Measurements from ENCODE around the gene ADNP. TPM values are rescaled to one million over a fixed set of nuclear protein-coding genes. Genes with fewer than 3 reads are reported as not detected.

Gene ADNP
- total RNA-seq, 1 donor from 2014 or later = 75.4 TPM

GRCh38 chr20:50969435-50969834 lies 38.2 kb upstream of the ADNP start:
- H3K4me3 Mint-ChIP-seq = no peak overlapping the region
- no peak for TF ChIP-seq EZH2phosphoT487 (IDR thresholded peaks at IDR 0.05)
- TF ChIP-seq EZH2 (IDR thresholded peaks at IDR 0.05) = no peak
- TF ChIP-seq CTCF (IDR thresholded peaks at IDR 0.05) = no peak
- no peaks in the 10 kb centered on the region for H3K79me2 ChIP-seq (ENCODE audit: low read depth)
- no peak overlapping the region for H3K27ac ChIP-seq
- H3K9me3 ChIP-seq (ENCODE audit: low read depth) = no peaks in the 10 kb centered on the region
- no peaks in the 10 kb centered on the region for H4K20me1 ChIP-seq (ENCODE audit: low read depth)
- H3K9me3 Mint-ChIP-seq = no peaks in the 10 kb centered on the region
- H3K9ac ChIP-seq = no peak overlapping the region
- H3K27ac Mint-ChIP-seq = no peak overlapping the region
- no peaks in the 10 kb centered on the region for H3K36me3 ChIP-seq
- no peak overlapping the region for H3K4me2 ChIP-seq
- H3K27me3 ChIP-seq = peaks cover 3% of the 10 kb centered on the region
- no peak for DNase-seq (ENCODE audit: low spot score)
- peaks cover 15% of the 10 kb centered on the region for H3K27me3 Mint-ChIP-seq (ENCODE audit: insufficient read depth, low read depth)
- H3K4me1 Mint-ChIP-seq = peaks cover 28% of the 10 kb centered on the region
- H3F3A ChIP-seq (ENCODE audit: low read depth) = peaks cover 25% of the 10 kb centered on the region
- no peak overlapping the region for H2AFZ ChIP-seq (replicated peaks)
- H3K4me3 ChIP-seq = no peak overlapping the region
- H3K4me1 ChIP-seq = peaks cover 29% of the 10 kb centered on the region
- H3K36me3 Mint-ChIP-seq = no peaks in the 10 kb centered on the region

GRCh38 chr20:50968289-50968688 lies 37.1 kb upstream of the ADNP start:
- Histone ChIP-seq H4K20me1 (ENCODE audit: low read depth) (no peaks in the 10 kb centered on the region), H3K4me2 (peak overlapping the region; percentile 73), H3K4me1 (peaks cover 29% of the 10 kb centered on the region), H3F3A (ENCODE audit: low read depth) (peaks cover 25% of the 10 kb centered on the region), H2AFZ (replicated peaks) (no peak overlapping the region), H3K27ac (peak overlapping the region; percentile 39), H3K9ac (no peak overlapping the region), H3K79me2 (ENCODE audit: low read depth) (no peaks in the 10 kb centered on the region), H3K4me3 (peak overlapping the region; percentile 29), H3K9me3 (ENCODE audit: low read depth) (no peaks in the 10 kb centered on the region), H3K27me3 (peaks cover 3% of the 10 kb centered on the region), H3K36me3 (no peaks in the 10 kb centered on the region)
- H3K9me3 Mint-ChIP-seq = no peaks in the 10 kb centered on the region
- H3K27ac Mint-ChIP-seq = peak overlapping the region; percentile 40
- peak; percentile 24 for DNase-seq (ENCODE audit: low spot score)
- H3K4me3 Mint-ChIP-seq = peak overlapping the region; percentile 33
- H3K4me1 Mint-ChIP-seq = peaks cover 28% of the 10 kb centered on the region
- peaks cover 15% of the 10 kb centered on the region for H3K27me3 Mint-ChIP-seq (ENCODE audit: insufficient read depth, low read depth)
- H3K36me3 Mint-ChIP-seq = no peaks in the 10 kb centered on the region
- TF ChIP-seq CTCF (IDR thresholded peaks at IDR 0.05) (no peak), EZH2phosphoT487 (IDR thresholded peaks at IDR 0.05) (no peak), EZH2 (IDR thresholded peaks at IDR 0.05) (no peak)

GRCh38 chr20:50967586-50967985 lies 36.3 kb upstream of the ADNP start:
- Mint-ChIP-seq H3K9me3 (no peaks in the 10 kb centered on the region), H3K36me3 (no peaks in the 10 kb centered on the region), H3K4me1 (peaks cover 28% of the 10 kb centered on the region), H3K27me3 (ENCODE audit: insufficient read depth, low read depth) (peaks cover 12% of the 10 kb centered on the region), H3K27ac (peak overlapping the region; percentile 40), H3K4me3 (peak overlapping the region; percentile 33)
- DNase-seq (ENCODE audit: low spot score) = peak; percentile 92
- H4K20me1 ChIP-seq (ENCODE audit: low read depth) = no peaks in the 10 kb centered on the region
- peak overlapping the region; percentile 60 for H3K27ac ChIP-seq
- no peaks in the 10 kb centered on the region for H3K79me2 ChIP-seq (ENCODE audit: low read depth)
- H3K27me3 ChIP-seq = peaks cover 3% of the 10 kb centered on the region
- peaks cover 29% of the 10 kb centered on the region for H3K4me1 ChIP-seq
- H3K9me3 ChIP-seq (ENCODE audit: low read depth) = no peaks in the 10 kb centered on the region
- TF ChIP-seq EZH2phosphoT487 (IDR thresholded peaks at IDR 0.05) = no peak
- no peak for TF ChIP-seq CTCF (IDR thresholded peaks at IDR 0.05)
- no peak for TF ChIP-seq EZH2 (IDR thresholded peaks at IDR 0.05)
- H3K9ac ChIP-seq = no peak overlapping the region
- no peaks in the 10 kb centered on the region for H3K36me3 ChIP-seq
- H2AFZ ChIP-seq (replicated peaks) = no peak overlapping the region
- H3F3A ChIP-seq (ENCODE audit: low read depth) = peaks cover 25% of the 10 kb centered on the region
- H3K4me3 ChIP-seq = peak overlapping the region; percentile 29
- peak overlapping the region; percentile 73 for H3K4me2 ChIP-seq
